ENCODE data around the gene NFATC2.

The NFATC2 gene

DNA sequence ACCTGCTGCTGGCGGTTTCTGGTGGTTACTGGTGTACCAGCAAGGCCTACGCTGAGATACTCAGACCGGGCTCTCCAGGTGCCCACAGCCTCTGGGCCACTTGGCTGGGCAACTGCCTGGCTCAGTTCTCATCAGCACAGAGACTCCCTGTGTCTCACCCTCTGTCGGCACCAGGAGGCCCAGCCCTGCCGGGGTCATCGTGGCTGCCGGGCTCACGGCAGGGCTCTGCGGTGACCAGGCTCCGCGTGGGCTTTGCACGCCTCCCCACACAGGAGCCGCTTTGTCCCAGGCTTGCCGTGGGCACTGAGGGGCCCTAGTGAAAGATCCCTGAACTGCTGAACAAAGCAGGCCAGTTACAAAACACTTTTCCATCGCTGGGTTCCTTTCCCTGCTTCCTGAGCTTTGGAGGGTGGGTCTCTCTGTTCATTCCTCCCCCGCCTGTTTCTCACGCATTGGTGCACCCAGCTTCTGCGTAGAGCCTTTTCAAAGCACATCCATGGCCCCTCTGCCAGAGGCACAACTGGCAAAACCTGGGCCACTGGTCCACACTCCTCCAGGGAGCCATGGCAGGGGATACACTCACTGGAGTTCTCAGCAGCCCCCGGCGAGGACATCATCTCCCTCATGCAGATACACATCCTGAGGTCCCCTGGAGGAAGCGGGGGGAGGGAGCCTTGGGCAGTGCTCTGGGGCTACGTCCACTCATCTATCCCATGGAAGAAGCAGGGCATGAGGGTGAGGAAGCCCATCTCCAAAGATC lies 117.0 kb downstream of the NFATC2 start:
- intact Hi-C loops (cut with DNase I; ENCODE audit: low total_unique reads): no loop called here
- Histone ChIP-seq H3K4me3 (no peak overlapping the region), H3K36me3 (no peaks in the 10 kb centered on the region), H3K27me3 (no peaks in the 10 kb centered on the region), H3K4me1 (peaks cover 0 to 24% (median 19%) of the 10 kb centered on the region in 4 donors), H3K9me3 (no peaks in the 10 kb centered on the region), H3K27ac (no peak overlapping the region)
- TF ChIP-seq, protein P1, sequence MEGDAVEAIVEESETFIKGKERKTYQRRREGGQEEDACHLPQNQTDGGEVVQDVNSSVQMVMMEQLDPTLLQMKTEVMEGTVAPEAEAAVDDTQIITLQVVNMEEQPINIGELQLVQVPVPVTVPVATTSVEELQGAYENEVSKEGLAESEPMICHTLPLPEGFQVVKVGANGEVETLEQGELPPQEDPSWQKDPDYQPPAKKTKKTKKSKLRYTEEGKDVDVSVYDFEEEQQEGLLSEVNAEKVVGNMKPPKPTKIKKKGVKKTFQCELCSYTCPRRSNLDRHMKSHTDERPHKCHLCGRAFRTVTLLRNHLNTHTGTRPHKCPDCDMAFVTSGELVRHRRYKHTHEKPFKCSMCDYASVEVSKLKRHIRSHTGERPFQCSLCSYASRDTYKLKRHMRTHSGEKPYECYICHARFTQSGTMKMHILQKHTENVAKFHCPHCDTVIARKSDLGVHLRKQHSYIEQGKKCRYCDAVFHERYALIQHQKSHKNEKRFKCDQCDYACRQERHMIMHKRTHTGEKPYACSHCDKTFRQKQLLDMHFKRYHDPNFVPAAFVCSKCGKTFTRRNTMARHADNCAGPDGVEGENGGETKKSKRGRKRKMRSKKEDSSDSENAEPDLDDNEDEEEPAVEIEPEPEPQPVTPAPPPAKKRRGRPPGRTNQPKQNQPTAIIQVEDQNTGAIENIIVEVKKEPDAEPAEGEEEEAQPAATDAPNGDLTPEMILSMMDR (IDR thresholded peaks at IDR 0.05): no peak
- DNase-seq: no peak

DNA sequence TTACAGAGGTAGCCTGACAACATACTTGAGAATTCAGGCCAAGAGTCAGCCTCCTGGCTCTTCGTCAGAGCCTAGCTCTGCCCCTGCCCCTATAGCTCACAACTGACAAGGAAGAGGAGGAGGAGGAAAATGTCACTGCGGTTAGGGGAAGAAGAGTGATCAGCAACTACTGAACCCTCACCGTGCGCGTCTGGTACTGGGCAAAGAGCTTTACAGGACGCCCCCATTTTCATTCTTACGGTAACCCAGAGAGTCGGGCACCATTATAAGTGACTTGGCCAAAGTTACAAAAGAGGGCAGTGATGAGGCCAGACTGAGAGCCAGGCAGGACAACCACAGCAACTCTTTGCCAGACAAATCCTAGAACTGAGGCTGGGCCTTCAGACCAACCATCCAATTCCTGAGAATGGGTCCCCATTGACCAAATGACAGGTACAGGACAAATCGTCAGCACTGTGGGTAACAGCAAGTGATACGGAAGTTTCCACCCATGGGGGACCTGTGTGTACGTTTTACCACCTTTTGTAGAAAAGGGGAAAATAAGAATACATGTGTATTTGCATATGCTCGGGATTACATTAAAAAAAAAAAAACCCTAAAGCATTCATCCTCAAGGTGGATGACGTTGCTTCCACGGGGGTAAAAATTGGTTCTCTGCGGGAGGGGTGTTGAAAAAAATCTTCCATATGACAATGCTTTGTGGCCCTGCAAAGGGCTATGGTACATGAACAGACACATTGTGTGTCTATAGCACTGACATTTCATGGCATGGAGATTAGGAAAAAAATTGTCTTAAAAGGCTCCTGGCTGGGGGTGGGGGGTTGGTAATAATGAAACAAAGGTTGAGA lies 118.0 kb downstream of the NFATC2 start:
- peaks cover 0 to 24% (median 19%) of the 10 kb centered on the region in 4 donors for H3K4me1 ChIP-seq

DNA sequence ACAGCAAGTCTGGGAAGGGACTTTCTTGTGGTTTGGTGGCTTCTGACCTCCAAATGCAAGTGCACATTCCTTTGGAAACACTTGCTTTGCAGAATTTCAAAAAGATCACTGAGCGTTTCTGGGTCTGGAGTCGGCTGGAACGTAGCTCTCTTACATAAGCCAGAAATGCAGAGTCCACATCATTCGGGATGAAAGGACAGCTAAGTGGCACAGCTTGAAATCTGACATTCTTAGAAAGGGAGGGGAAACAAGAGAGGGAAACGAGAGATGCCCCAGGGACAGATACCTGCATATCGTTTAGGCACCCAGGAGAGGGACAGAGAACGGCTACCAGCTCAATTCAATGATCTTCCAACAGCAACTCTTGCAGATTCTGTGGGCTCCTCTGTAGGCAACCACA lies 118.7 kb downstream of the NFATC2 start:
- Histone ChIP-seq H3K36me3 (no peaks in the 10 kb centered on the region), H3K4me1 (peaks cover 0 to 17% (median 13%) of the 10 kb centered on the region in 4 donors), H3K27me3 (no peaks in the 10 kb centered on the region), H3K4me3 (no peak overlapping the region), H3K27ac (no peak overlapping the region), H3K9me3 (no peaks in the 10 kb centered on the region)
- intact Hi-C loops (cut with DNase I; ENCODE audit: low total_unique reads): no loop called here
- TF ChIP-seq, protein P1 (IDR thresholded peaks at IDR 0.05): no peak
- no peak for DNase-seq

More for the DNA sequence above, 118.0 kb downstream of the NFATC2 start:
- H3K4me3 ChIP-seq: no peak overlapping the region
- no peaks in the 10 kb centered on the region for H3K27me3 ChIP-seq
- no peaks in the 10 kb centered on the region for H3K9me3 ChIP-seq
- intact Hi-C loops (cut with DNase I; ENCODE audit: low total_unique reads): no loop called here
- H3K36me3 ChIP-seq: no peaks in the 10 kb centered on the region
- TF ChIP-seq, protein P1 (IDR thresholded peaks at IDR 0.05): no peak
- H3K27ac ChIP-seq: no peak overlapping the region
- DNase-seq: no peak

DNA sequence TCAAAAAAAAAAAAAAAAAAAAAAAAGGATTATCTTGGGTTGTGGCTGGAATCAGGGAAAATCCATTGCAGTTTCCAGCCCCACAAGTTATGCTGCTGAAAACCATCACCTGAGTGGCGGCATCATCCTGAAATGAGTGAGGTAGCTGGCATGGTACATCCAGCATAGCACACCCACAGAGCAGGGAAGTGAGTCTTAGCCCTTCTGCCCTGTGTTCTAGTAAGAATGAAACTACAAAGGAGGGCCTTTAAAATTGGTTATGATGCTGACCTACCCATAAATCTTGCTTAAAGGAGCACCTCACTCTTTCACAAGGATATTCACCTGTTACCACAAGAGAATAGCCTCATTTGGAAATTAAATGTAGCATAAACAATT lies 119.2 kb downstream of the NFATC2 start:
- no peak overlapping the region for H3K27ac ChIP-seq
- H3K36me3 ChIP-seq: no peaks in the 10 kb centered on the region
- no peak overlapping the region for H3K4me3 ChIP-seq
- intact Hi-C loops (cut with DNase I; ENCODE audit: low total_unique reads): no loop called here
- no peaks in the 10 kb centered on the region for H3K9me3 ChIP-seq
- TF ChIP-seq, protein P1 (IDR thresholded peaks at IDR 0.05): no peak
- no peak for DNase-seq
- peaks cover 0 to 11% (median 8%) of the 10 kb centered on the region in 4 donors for H3K4me1 ChIP-seq
- no peaks in the 10 kb centered on the region for H3K27me3 ChIP-seq

DNA sequence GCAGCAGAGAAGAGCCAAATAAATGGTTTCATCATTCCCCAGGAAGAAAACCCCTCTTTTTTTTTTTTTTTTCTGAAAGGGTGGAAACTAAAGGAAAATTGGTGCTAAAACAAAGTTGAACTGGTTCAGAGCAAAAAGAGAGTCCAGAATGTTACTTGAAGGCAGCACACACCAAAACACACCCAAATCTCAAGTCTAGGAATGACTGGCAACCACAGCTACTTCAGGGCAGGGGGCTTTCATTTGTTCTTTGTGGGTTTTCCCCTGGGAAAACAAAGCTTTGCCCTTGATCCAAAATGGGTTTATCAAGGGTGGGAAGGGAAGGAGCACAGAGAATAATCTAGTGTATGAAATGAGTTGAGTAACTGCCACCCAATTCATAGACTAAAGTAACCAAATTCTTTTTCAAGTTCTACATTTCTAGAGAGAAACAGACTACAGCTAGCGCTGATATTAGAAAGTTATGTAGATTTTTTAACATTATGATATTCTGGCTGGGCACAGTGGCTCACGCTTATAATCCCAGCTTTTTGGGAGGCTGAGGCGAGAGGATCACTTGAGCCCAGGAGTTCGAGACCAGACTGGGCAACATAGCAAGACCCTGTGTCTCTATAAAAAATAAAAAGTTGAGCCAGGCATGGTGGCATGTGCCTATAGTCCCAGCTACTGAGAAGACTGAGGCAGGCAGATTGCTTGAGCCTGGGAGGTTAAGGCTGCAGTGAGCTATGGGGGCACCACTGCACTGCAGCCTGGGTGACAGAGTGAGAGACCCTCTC lies 119.8 kb downstream of the NFATC2 start:
- H3K36me3 ChIP-seq: no peaks in the 10 kb centered on the region
- TF ChIP-seq, protein P1 (IDR thresholded peaks at IDR 0.05): no peak
- no peak for DNase-seq

More for the DNA sequence above, 119.8 kb downstream of the NFATC2 start:
- H3K4me1 ChIP-seq: peaks cover 0 to 6% (median 2%) of the 10 kb centered on the region in 4 donors
- H3K27ac ChIP-seq: no peak overlapping the region
- H3K27me3 ChIP-seq: no peaks in the 10 kb centered on the region
- no peaks in the 10 kb centered on the region for H3K9me3 ChIP-seq
- intact Hi-C loops (cut with DNase I; ENCODE audit: low total_unique reads): no loop called here
- H3K4me3 ChIP-seq: no peak overlapping the region
